Retinal pigment epithelial cell (primary cell): ENCODE measurements around the gene ACBD6.
A peak's percentile ranks its signal among the peaks of the same experiment; 100 is the strongest.

Experiments used
- DNase-seq: peaks from one replicate; pipeline ENCODE4 v3.0.0-alpha.2; 2010; ENCODE audit warnings: low read depth
- H3K4me3 ChIP-seq: 2 replicates; pipeline ENCODE4 v1.5.1; 2011; ENCODE audit warnings: mild to moderate bottlenecking, low read length, control low read depth, moderate library complexity
- TF ChIP-seq, protein P1 (sequence below): conservative IDR thresholded peaks from 2 replicates; pipeline ENCODE4 v1.5.1; 2011; ENCODE audit warnings: low read depth, low read length, control low read depth, inconsistent platforms

Gene ACBD6

DNA sequence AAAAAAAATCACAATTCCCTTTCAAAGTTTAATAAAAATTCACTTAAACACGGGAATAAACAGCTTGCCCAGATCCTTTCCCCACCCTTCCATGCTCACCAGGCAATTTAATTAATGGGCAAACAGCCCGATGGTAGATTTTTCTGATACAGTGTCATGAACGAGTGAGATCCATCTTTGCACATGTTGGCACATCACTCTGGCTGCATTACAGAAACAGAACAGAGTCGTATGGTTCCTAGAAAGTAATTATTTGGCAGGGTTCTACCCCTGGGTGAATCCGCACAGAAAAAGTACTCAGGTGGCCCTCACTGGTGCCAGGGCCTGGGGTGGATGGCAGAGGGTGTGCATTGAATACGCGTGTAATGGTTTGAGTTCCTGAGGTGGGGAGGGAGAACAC is 31.8 kb upstream of the ACBD6 start:
- TF ChIP-seq, protein P1, sequence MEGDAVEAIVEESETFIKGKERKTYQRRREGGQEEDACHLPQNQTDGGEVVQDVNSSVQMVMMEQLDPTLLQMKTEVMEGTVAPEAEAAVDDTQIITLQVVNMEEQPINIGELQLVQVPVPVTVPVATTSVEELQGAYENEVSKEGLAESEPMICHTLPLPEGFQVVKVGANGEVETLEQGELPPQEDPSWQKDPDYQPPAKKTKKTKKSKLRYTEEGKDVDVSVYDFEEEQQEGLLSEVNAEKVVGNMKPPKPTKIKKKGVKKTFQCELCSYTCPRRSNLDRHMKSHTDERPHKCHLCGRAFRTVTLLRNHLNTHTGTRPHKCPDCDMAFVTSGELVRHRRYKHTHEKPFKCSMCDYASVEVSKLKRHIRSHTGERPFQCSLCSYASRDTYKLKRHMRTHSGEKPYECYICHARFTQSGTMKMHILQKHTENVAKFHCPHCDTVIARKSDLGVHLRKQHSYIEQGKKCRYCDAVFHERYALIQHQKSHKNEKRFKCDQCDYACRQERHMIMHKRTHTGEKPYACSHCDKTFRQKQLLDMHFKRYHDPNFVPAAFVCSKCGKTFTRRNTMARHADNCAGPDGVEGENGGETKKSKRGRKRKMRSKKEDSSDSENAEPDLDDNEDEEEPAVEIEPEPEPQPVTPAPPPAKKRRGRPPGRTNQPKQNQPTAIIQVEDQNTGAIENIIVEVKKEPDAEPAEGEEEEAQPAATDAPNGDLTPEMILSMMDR, result no peak

DNA sequence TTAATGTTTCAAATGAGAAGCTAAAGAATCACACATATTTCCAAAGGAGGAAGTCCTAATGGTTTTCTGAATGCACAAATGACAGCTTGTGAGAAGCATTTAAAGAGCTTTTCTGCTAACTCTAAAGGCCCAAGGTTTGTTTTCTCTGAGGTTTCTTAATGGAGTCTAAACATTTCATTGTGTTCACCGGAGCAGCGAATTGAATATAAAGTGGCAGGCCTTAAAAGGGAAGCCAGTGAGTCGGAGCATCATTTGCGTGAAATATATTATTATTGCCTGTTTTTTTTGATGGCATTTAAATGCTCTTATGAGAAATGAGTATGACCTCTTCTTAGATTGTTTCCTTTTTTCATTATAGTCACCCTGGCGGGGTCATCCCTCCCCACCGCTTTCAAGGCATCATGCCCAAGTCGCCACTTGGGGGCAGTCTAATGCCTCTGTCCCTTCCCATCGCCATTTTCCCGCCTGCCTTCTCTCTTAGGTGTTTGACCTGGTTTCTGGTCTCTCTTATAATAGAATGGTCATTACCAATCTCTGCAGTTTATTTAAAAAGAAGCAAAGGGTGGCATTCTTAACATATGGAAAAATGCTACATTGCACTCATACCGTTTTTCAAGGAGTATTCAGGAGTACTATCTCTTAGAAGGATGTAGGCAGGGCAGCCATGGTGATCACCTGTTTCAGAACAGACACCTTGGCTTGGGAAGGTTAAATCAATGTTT is 31.1 kb upstream of the ACBD6 start:
- TF ChIP-seq, protein P1, result peak; percentile 91
- no peak overlapping the region for H3K4me3 ChIP-seq
- no peak for DNase-seq

More for the DNA sequence above, 31.8 kb upstream of the ACBD6 start:
- no peak for DNase-seq
- no peak overlapping the region for H3K4me3 ChIP-seq

DNA sequence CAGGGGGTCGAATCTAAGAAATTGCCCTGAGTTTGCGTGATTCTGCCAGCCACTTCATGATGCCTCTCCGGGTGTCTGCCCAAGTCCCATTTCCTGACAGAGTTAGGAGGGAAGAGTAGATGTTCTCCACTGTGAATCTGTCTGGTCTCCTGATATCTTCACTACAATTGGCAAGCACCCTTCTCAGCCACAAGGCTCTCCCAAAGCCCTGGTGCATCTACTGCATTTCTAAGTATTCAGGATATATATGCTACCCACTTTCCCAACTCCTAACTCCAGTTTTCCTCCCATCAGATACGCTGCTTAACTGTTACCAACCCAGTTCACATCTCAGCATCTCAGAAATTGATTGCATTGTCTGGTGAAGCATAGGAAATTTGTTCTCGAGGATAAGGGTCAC is 30.5 kb upstream of the ACBD6 start:
- DNase-seq, result no peak
- TF ChIP-seq, protein P1, result no peak
- no peak overlapping the region for H3K4me3 ChIP-seq

DNA sequence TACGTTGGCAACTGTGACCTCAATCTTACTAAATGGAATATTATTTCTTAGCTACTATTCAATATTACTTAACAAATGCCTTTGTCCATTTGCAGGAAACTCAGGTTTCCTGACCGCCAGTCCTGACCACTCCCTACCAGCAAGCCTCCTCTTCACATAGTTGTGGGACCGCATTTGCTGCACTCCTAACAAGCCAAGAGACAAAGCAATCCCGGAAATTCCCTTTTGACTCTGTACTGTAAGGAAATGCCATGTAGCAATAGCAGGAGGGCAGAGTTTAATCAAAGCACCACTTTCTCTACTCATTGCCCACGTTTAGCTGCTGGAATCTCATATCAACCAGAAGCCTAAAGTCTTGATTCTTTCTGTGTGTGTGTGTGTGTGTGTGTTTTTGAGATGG is 28.1 kb upstream of the ACBD6 start:
- TF ChIP-seq, protein P1, result no peak
- H3K4me3 ChIP-seq, result no peak overlapping the region
- no peak for DNase-seq

DNA sequence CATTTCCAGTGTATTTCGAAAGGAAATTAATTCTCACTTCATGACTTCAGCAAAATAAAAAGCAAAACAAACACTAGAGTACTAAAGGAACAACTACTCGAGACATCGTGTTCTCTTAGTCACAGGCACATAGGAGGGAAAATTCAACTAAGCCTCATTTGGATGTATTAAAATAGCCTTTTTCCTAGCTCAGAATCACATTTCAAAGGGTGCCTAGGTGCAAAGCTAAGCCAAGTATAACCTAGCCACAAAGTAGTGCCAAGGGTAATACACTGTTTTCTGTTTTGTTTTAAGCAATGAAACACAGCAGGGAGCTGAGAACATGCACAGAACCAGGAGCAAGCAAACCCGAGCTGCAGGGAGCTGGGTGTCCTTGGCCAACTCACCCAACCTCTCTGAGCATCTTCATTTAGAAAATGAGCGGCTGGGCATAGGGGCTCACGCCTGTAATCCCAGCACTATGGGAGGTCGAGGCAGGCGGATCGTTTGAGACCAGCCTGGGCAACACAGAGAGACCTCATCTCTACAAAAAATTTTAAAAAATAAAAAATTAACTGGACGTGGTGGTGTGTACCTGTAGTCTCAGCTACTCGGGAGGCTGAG is 26.6 kb upstream of the ACBD6 start:
- no peak for DNase-seq
- no peak overlapping the region for H3K4me3 ChIP-seq
- TF ChIP-seq, protein P1, result no peak

DNA sequence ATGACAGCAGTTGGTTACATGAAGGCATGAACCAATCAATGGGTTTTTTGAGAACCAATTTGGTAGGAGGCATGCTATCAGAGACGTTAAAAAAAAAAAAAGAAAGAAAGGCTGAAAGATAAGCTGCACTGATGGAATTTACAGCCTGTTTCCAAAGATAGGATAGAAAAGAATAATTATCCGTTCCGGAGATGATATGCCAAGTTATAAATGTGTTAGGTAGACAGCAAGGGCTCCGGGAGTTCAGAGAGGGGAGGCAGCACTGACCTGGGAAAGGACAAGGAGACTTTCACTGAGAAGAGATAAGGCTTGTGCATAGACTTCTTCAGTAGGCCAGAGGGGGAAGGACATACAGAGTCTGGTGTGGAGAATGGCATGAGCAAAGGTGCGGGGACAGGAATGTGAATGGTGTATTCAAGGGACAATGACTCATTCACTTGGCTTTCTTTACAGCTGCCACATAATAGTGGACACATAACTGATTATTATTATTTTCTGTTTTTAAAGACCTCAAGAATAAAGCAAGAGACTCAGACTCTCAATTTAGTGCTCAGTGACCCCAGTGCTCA is 24.8 kb upstream of the ACBD6 start:
- TF ChIP-seq, protein P1, result no peak
- H3K4me3 ChIP-seq, result no peak overlapping the region
- no peak for DNase-seq

DNA sequence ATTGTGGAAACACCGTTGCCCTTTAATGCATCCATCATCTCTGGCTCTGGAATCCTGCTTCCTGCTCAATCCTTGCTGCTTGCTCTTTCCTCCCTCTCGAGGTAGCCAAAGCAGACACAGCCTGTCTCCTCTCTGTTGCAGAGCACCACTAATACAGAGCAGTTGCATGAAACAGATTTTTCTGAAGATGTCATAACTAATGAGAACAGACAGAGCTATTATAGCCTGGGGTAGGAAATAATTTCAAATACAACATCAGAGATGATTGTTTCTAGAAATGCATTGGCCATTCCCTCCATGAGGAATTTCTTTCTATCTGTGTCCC is 23.3 kb upstream of the ACBD6 start:
- no peak overlapping the region for H3K4me3 ChIP-seq
- TF ChIP-seq, protein P1, result no peak
- no peak for DNase-seq
